HEK293 (cell line): ENCODE measurements around the gene HDAC10.

Source experiments
- CTCF ChIA-PET: fragments of 350-600 bp; formaldehyde crosslinking; extraction: SDS; loops from one replicate; lab custom pipeline; 2021; ENCODE audit warnings: antibody characterized with exemption; lab: Yijun Ruan, JAX
- POLR2A ChIA-PET: fragments of 300-600 bp; formaldehyde crosslinking; extraction: SDS; loops from one replicate; lab custom pipeline; 2020; ENCODE audit warnings: antibody characterized with exemption, inconsistent platforms; lab: Yijun Ruan, JAX
- H3K27ac ChIP-seq: fragments of 200-500 bp; sonication (Bioruptor generic); 2 replicates; pipeline ENCODE4 v1.5.1; 2014; ENCODE audit warnings: low read depth, low read length, control low read depth, inconsistent platforms; ENCODE audit errors: extremely low read depth
- H3K36me3 ChIP-seq, 2 experiments: fragments of 200-500 bp in 1 of 2; sonication (Bioruptor generic) in 1 of 2; 1 replicate in 1 of 2; 2 replicates in 1 of 2; pipeline ENCODE4 v1.5.1; 2014 to 2017; ENCODE audit warnings: inconsistent platforms in 2 of 2, low read length in 2 of 2; ENCODE audit not compliant: control insufficient read depth in 2 of 2, insufficient read depth in 1 of 2
- H3K4me1 ChIP-seq: fragments of 200-500 bp; sonication (Bioruptor generic); 2 replicates; pipeline ENCODE4 v1.5.1; 2014; ENCODE audit warnings: mild to moderate bottlenecking, low read length, inconsistent platforms; ENCODE audit not compliant: control insufficient read depth, insufficient read depth
- H3K4me3 ChIP-seq: 2 replicates; pipeline ENCODE4 v1.5.1; 2011; ENCODE audit warnings: low read depth, mild to moderate bottlenecking, control low read depth, low read length, moderate library complexity
- H3K9me3 ChIP-seq: fragments of 200-500 bp; sonication (Bioruptor generic); 2 replicates; pipeline ENCODE4 v1.5.1; 2014; ENCODE audit warnings: low read depth, low read length, inconsistent platforms; ENCODE audit not compliant: control insufficient read depth, insufficient read depth
- AEBP2 ChIP-seq: fragments of 450-650 bp; formaldehyde crosslinking; IDR thresholded peaks from 2 replicates; pipeline ENCODE4 v1.5.1; 2016; ENCODE audit warnings: missing biosample characterization, missing genetic modification characterization, borderline replicate concordance
- GLI4 ChIP-seq: fragments of 450-650 bp; formaldehyde crosslinking; IDR thresholded peaks from 2 replicates; pipeline ENCODE4 v1.5.1; 2016; ENCODE audit warnings: missing biosample characterization, missing genetic modification characterization
- GLIS2 ChIP-seq: fragments of 450-650 bp; formaldehyde crosslinking; IDR thresholded peaks from 2 replicates; pipeline ENCODE4 v1.5.1; 2016; ENCODE audit warnings: missing biosample characterization, missing genetic modification characterization
- IKZF3 ChIP-seq: fragments of 450-650 bp; IDR thresholded peaks from 2 replicates; pipeline ENCODE4 v1.5.0; 2018; ENCODE audit warnings: missing biosample characterization, mild to moderate bottlenecking, missing genetic modification characterization, moderate library complexity
- RBAK ChIP-seq: fragments of 450-650 bp; formaldehyde crosslinking; IDR thresholded peaks from 2 replicates; pipeline ENCODE4 v1.5.1; 2016; ENCODE audit warnings: missing biosample characterization, missing genetic modification characterization
- REPIN1 ChIP-seq: fragments of 450-650 bp; formaldehyde crosslinking; IDR thresholded peaks from 2 replicates; pipeline ENCODE4 v1.5.1; 2017; ENCODE audit warnings: missing biosample characterization, missing genetic modification characterization, low read depth
- ZBTB20 ChIP-seq: fragments of 450-650 bp; formaldehyde crosslinking; IDR thresholded peaks from 2 replicates; pipeline ENCODE4 v1.5.1; 2016; ENCODE audit warnings: missing biosample characterization, missing genetic modification characterization
- ZBTB26 ChIP-seq: fragments of 450-650 bp; formaldehyde crosslinking; optimal IDR thresholded peaks from 2 replicates; pipeline ENCODE3; 2016; ENCODE audit warnings: missing biosample characterization, mild to moderate bottlenecking, missing genetic modification characterization
- ZBTB8A ChIP-seq: fragments of 450-650 bp; formaldehyde crosslinking; IDR thresholded peaks from 2 replicates; pipeline ENCODE4 v1.5.1; 2016; ENCODE audit warnings: missing biosample characterization, missing genetic modification characterization
- ZEB2 ChIP-seq: fragments of 450-650 bp; formaldehyde crosslinking; IDR thresholded peaks from 2 replicates; pipeline ENCODE4 v1.5.1; 2016; ENCODE audit warnings: missing biosample characterization, missing genetic modification characterization
- ZIC2 ChIP-seq: fragments of 450-650 bp; formaldehyde crosslinking; IDR thresholded peaks from 2 replicates; pipeline ENCODE4 v1.5.1; 2016; ENCODE audit warnings: missing biosample characterization, missing genetic modification characterization
- ZNF174 ChIP-seq: fragments of 450-650 bp; formaldehyde crosslinking; IDR thresholded peaks from 2 replicates; pipeline ENCODE4 v1.5.0; 2017; ENCODE audit warnings: missing biosample characterization, mild to moderate bottlenecking, missing genetic modification characterization
- ZNF223 ChIP-seq: fragments of 450-650 bp; formaldehyde crosslinking; IDR thresholded peaks from 2 replicates; pipeline ENCODE4 v1.5.1; 2016; ENCODE audit warnings: missing biosample characterization, missing genetic modification characterization
- ZNF23 ChIP-seq: fragments of 450-650 bp; formaldehyde crosslinking; IDR thresholded peaks from 2 replicates; pipeline ENCODE4 v1.5.1; 2016; ENCODE audit warnings: missing biosample characterization, missing genetic modification characterization, borderline replicate concordance
- ZNF274 ChIP-seq, 2 experiments: fragments of 200-500 bp in 1 of 2; fragments of 450-650 bp in 1 of 2; sonication (Bioruptor generic) in 1 of 2; formaldehyde crosslinking in 1 of 2; IDR thresholded peaks; 2 replicates each; pipeline versions ENCODE4 v1.5.1 to v1.6.1; 2014 to 2016; ENCODE audit warnings: borderline replicate concordance in 1 of 2, inconsistent platforms in 1 of 2, low read length in 1 of 2, missing biosample characterization in 1 of 2, missing genetic modification characterization in 1 of 2
- ZNF311 ChIP-seq: fragments of 450-650 bp; formaldehyde crosslinking; IDR thresholded peaks from 2 replicates; pipeline ENCODE4 v1.5.1; 2017; ENCODE audit warnings: missing biosample characterization, missing genetic modification characterization, borderline replicate concordance
- ZNF362 ChIP-seq: fragments of 450-650 bp; formaldehyde crosslinking; IDR thresholded peaks from 2 replicates; pipeline ENCODE4 v1.5.1; 2016; ENCODE audit warnings: missing biosample characterization, missing genetic modification characterization
- ZNF37A ChIP-seq: fragments of 450-650 bp; IDR thresholded peaks from 2 replicates; pipeline ENCODE4 v1.5.1; 2018; ENCODE audit warnings: missing biosample characterization, missing genetic modification characterization
- ZNF416 ChIP-seq: fragments of 450-650 bp; formaldehyde crosslinking; IDR thresholded peaks from 2 replicates; pipeline ENCODE4 v1.5.1; 2016; ENCODE audit warnings: missing biosample characterization, missing genetic modification characterization
- ZNF529 ChIP-seq: fragments of 450-650 bp; formaldehyde crosslinking; IDR thresholded peaks from 2 replicates; pipeline ENCODE4 v1.5.1; 2017; ENCODE audit warnings: missing genetic modification characterization, missing biosample characterization; ENCODE audit not compliant: insufficient replicate concordance
- ZNF660 ChIP-seq: fragments of 450-650 bp; IDR thresholded peaks from 2 replicates; pipeline ENCODE4 v1.5.1; 2018; ENCODE audit warnings: missing biosample characterization, mild to moderate bottlenecking, missing genetic modification characterization
- ZNF76 ChIP-seq: fragments of 450-650 bp; formaldehyde crosslinking; IDR thresholded peaks from 2 replicates; pipeline ENCODE4; 2016; ENCODE audit warnings: low read depth, missing biosample characterization, missing genetic modification characterization, borderline replicate concordance
- ZNF777 ChIP-seq: fragments of 450-650 bp; formaldehyde crosslinking; IDR thresholded peaks from 2 replicates; pipeline ENCODE4 v1.5.1; 2017; ENCODE audit warnings: missing biosample characterization, missing genetic modification characterization, borderline replicate concordance
- ZNF830 ChIP-seq: fragments of 450-650 bp; IDR thresholded peaks from 2 replicates; pipeline ENCODE4 v1.5.0; 2018; ENCODE audit warnings: missing biosample characterization, missing genetic modification characterization, low read depth, mild to moderate bottlenecking, moderate library complexity
- ZNF843 ChIP-seq: fragments of 450-650 bp; formaldehyde crosslinking; IDR thresholded peaks from 2 replicates; pipeline ENCODE4 v1.5.1; 2016; ENCODE audit warnings: missing biosample characterization, missing genetic modification characterization
- TF ChIP-seq, protein P1 (sequence below): fragments of 450-650 bp; formaldehyde crosslinking; IDR thresholded peaks from 2 replicates; pipeline ENCODE4 v1.5.1; 2017; ENCODE audit warnings: missing biosample characterization, mild to moderate bottlenecking, missing genetic modification characterization, moderate library complexity
- TF ChIP-seq, protein P2 (sequence below): fragments of 450-650 bp; formaldehyde crosslinking; IDR thresholded peaks from 2 replicates; pipeline ENCODE4 v1.5.1; 2016; ENCODE audit warnings: missing biosample characterization, missing genetic modification characterization

HDAC10 gene

GRCh38 chr22:50270666-50271394 lies 19.8 kb upstream of the HDAC10 start:
- peak overlapping the region; percentile 64 for H3K27ac ChIP-seq
- H3K9me3 ChIP-seq = no peaks in the 10 kb centered on the region
- H3K4me3 ChIP-seq = peak overlapping the region; percentile 48
- ChIA-PET POLR2A (interaction anchor here (0.7 to 1.9 kb wide), 4 partner anchors 8 to 71 kb away, joined by 3 to 12 read pairs (median 8); partner anchors contain the start of gene MAPK12), CTCF (interaction anchor here (1.0 to 6.3 kb wide), 4 partner anchors 9 to 71 kb away, joined by 6 to 42 read pairs (median 11); partner anchors contain the start of genes HDAC10 and MAPK12)
- peaks cover 0 to 15% of the 10 kb centered on the region in 2 experiments; a peak in 1 of 3 replicates for H3K36me3 ChIP-seq
- H3K4me1 ChIP-seq = peaks cover 14% of the 10 kb centered on the region
- no peak for TF ChIP-seq ZNF362 (tag by site-specific recombination)
- TF ChIP-seq GLIS2 (tag by site-specific recombination) = peak; percentile 93
- TF ChIP-seq ZBTB26 (tag by site-specific recombination) = no peak
- no peak for TF ChIP-seq ZNF274 (IDR thresholded peaks at IDR 0.05; ENCODE audit: low read length)
- no peak for TF ChIP-seq ZNF274 (tag by site-specific recombination; IDR thresholded peaks at IDR 0.05; ENCODE audit: borderline replicate concordance)
- no peak for TF ChIP-seq REPIN1 (tag by site-specific recombination)
- no peak for TF ChIP-seq ZNF777 (tag by site-specific recombination)
- TF ChIP-seq IKZF3 (tag by site-specific recombination) = no peak
- TF ChIP-seq ZNF23 = no peak
- no peak for TF ChIP-seq ZNF660 (tag by site-specific recombination)
- TF ChIP-seq ZNF76 (tag by site-specific recombination) = no peak
- TF ChIP-seq ZBTB8A (tag by site-specific recombination) = peak; percentile 7
- TF ChIP-seq ZNF37A = no peak
- TF ChIP-seq ZNF843 (tag by site-specific recombination) = no peak
- TF ChIP-seq ZNF223 = no peak
- 0 out of 2 replicates have a peak, but pooled peaks have one; percentile 13 for TF ChIP-seq ZIC2 (tag by site-specific recombination)
- no peak for TF ChIP-seq RBAK (tag by site-specific recombination)
- TF ChIP-seq, protein P1, sequence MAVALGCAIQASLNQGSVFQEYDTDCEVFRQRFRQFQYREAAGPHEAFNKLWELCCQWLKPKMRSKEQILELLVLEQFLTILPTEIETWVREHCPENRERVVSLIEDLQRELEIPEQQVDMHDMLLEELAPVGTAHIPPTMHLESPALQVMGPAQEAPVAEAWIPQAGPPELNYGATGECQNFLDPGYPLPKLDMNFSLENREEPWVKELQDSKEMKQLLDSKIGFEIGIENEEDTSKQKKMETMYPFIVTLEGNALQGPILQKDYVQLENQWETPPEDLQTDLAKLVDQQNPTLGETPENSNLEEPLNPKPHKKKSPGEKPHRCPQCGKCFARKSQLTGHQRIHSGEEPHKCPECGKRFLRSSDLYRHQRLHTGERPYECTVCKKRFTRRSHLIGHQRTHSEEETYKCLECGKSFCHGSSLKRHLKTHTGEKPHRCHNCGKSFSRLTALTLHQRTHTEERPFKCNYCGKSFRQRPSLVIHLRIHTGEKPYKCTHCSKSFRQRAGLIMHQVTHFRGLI = no peak
- TF ChIP-seq ZNF174 (tag by site-specific recombination) = no peak
- no peak for TF ChIP-seq AEBP2 (tag by site-specific recombination)
- TF ChIP-seq ZEB2 = 0 out of 2 replicates have a peak, but pooled peaks have one; percentile 25
- no peak for TF ChIP-seq ZNF529 (tag by site-specific recombination)
- no peak for TF ChIP-seq ZNF311 (tag by site-specific recombination)
- no peak for TF ChIP-seq GLI4 (tag by site-specific recombination)
- no peak for TF ChIP-seq ZNF830 (tag by site-specific recombination)
- TF ChIP-seq ZNF416 (tag by site-specific recombination) = no peak
- TF ChIP-seq, protein P2, sequence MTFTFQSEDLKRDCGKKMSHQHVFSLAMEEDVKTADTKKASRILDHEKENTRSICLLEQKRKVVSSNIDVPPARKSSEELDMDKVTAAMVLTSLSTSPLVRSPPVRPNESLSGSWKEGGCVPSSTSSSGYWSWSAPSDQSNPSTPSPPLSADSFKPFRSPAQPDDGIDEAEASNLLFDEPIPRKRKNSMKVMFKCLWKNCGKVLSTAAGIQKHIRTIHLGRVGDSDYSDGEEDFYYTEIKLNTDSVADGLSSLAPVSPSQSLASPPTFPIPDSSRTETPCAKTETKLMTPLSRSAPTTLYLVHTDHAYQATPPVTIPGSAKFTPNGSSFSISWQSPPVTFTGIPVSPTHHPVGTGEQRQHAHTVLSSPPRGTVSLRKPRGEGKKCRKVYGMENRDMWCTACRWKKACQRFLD (tag by site-specific recombination) = no peak
- TF ChIP-seq ZBTB20 (tag by site-specific recombination) = peak; percentile 77; the same call in 1 of the 2 replicates
